ENCODE data around the gene GIMAP6.
"Not testable (repeated sequence)": the region's sequence is repeated elsewhere in the genome, so short reads cannot be mapped to it uniquely, and the experiment has no call there.

Gene GIMAP6

DNA sequence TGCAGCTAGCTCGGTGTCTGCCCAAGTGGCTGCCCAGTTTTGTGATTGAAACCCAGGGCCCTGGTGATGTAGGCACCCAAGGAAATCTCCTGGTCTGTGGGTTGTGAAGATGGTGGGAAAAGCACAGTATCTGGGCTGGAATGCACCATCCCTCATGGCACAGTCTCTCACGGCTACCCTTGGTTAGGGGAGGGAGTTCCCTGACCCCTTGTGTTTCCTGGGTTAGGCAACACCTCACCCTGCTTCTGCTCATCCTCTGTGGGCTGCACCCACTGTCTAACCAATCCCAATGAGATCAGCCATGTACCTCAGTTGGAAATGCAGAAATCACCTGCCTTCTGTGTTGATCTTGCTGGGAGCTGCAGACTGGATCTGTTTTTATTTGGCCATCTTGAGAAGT, 37.4 kb downstream of the GIMAP6 start:
- DNase-seq (ENCODE audit: low read depth): no peak
- no peak overlapping the region for H3K4me3 ChIP-seq (ENCODE audit: low read depth, low read length)

DNA sequence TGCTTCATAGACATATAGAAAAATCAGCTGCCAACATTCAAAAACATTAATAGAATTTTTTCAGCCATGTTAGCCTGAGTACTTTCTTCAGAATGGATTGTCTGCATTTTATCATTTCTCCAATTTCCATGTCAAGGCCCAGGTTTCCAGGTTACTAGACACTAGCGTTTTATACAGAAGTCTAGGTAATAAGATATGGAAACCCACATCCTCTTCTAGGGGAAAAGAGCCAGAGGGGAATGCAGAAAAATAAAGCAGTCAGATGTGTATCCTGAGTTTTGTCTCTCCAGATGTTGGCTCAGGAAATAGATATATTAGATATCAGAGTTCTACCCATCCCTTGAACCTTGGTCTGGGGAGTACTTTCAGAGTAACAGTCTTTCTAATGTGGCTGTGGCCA, 44.6 kb downstream of the GIMAP6 start:
- no peak overlapping the region for H3K4me3 ChIP-seq (ENCODE audit: low read depth, low read length)
- no peak for DNase-seq (ENCODE audit: low read depth)

DNA sequence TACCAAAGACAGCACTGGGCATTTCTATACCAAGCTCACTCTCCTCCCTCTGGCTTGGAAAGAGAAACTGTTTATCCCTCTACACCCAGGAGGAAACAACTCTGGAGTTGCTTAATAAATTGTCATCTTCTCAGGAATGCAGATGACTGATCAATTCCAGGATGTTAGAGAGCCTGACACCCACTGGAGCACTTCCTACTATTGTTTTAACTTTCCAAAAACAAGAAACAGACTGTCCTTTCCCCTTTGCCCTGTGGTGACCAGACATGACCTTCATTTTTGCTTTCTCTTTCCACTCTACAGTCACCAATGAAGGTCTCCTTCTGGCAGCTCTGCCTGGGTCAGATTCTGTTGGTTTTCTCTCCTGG, 45.4 kb downstream of the GIMAP6 start:
- H3K4me3 ChIP-seq (ENCODE audit: low read depth, low read length): no peak overlapping the region
- DNase-seq (ENCODE audit: low read depth): no peak

DNA sequence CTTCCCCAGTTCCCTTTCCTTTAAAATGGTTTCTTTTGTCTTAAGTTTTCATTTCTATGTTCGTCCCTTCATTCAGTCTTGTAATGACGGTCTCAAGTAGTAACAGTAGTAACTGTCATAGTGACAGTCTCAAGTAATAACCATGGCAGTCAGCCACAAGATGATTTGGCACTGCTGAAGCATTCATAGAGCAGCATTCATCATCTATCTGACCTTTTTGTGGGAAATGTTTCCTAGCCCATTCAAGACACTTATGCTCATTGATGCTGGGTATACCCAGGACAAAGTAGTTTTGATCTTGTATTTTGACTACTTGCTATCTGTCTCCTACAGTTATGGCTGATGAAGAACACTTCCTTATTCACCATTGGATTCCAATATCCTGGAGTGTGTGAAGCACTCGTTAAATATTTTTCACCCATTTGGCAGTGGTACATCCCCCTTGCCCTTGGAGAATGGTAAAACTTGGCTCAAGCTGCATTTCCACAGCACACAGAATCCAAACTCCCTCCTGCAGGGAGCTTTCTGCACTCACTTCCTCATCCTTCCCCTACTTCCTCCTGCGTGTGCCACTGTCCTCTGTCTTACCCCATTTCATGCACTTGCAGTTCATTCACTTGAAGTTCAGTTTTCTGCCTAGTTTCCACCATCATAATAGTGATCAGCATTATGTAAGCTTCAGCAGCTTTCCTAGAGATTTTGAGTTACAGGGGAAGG, 46.0 kb downstream of the GIMAP6 start:
- DNase-seq (ENCODE audit: low read depth): no peak
- H3K4me3 ChIP-seq (ENCODE audit: low read depth, low read length): no peak overlapping the region

DNA sequence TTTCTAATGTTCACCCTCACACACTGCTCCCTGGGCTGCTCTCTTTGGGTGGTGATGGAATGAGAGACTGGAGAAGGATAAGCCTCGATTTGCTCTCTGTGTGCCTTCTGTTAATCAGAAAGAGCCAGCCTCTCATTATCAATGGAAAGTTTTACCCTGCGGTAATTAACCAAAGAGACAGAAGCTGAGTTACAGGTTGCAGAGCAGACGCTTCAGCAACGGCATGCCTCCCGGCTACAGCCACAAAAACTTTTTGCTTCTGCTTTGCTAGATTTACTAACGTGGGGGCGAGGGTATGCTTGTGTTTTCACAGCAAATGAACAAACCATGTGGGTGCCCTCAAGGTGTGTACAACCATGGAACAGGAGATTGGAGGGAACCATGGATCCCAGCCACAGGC, 47.0 kb downstream of the GIMAP6 start:
- no peak overlapping the region for H3K4me3 ChIP-seq (ENCODE audit: low read depth, low read length)
- DNase-seq (ENCODE audit: low read depth): no peak

DNA sequence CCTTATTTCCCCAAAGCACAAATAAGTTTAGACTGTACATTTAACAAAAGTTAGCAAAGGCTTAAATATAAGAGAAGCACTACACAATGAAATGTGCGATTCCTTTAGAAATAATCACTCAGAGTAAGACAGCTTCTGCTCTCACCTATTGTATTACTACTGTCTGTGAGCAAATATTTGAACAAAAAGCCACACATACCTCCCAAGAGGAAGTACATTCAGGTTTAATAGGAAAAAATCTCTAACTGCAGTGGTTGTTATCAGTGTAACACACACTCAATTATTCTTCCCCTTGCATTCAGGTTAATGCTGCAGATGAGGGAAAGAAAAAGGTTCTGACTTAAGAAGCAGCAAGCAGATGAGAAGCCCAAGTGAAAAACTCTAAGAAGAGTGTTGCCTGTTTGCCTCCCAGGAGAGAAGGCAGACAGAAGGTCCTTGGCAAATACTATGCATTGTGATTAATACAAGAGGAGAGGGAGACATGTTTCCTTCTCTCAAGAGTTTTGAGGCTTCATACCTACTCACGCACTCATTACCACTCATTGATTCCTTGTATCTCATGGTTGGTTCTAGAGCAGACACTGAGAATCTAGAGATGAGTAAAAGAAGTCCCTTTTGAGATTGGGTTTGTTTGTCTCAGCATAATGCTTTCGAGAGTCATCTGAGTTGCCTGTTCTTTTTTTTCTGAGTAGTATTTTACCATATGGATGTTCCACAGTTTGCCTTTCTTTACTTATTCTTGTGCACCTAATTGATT, 51.4 kb downstream of the GIMAP6 start:
- H3K4me3 ChIP-seq (ENCODE audit: low read depth, low read length): no peak overlapping the region
- no peak for DNase-seq (ENCODE audit: low read depth)

DNA sequence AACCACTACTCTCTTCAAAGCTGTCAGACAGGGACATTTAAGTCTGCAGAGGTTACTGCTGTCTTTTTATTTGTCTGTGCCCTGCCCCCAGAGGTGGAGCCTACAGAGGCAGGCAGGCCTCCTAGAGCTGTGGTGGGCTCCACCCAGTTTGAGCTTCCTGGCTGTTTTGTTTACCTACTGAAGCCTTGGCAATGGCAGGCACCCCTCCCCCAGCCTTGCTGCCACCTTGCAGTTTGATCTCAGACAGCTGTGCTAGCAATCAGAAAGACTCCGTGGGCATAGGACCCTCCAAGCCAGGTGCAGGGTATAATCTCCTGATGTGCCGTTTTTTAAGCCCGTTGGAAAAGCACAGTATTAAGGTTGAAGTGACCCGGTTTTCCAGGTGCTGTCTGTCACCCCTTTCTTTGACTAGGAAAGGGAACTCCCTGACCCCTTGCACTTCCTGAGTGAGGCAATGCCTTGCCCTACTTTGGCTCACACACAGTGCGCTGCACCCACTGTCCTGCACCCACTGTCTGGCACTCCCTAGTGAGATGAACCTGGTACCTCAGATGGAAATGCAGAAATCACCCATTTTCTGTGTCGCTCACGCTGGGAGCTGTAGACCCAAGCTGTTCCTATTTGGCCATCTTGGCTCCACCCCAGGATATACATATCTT, 52.1 kb downstream of the GIMAP6 start:
- not testable (repeated sequence) for H3K4me3 ChIP-seq (ENCODE audit: low read depth, low read length)

More for the DNA sequence above, 52.1 kb downstream of the GIMAP6 start:
- DNase-seq (ENCODE audit: low read depth): not testable (repeated sequence)

Measured in skeletal muscle cell (primary cell).